SU-DHL-6 (cell line): ENCODE measurements around the gene ATP6V0B.

Experiments
- H2AFZ ChIP-seq: fragments of 200-600 bp; sonication (generic); 2 replicates; pipeline ENCODE4 v1.6.1; 2014; ENCODE audit warnings: low read depth, mild to moderate bottlenecking, moderate library complexity, mixed read lengths, antibody characterized with exemption, low read length; ENCODE audit not compliant: severe bottlenecking
- H3F3A ChIP-seq: fragments of 200-600 bp; shearing (Covaris generic); 2 replicates; pipeline ENCODE4 v1.6.0; 2016; ENCODE audit warnings: antibody characterized with exemption, mild to moderate bottlenecking; ENCODE audit not compliant: insufficient read depth
- H3K27ac ChIP-seq: fragments of 200-600 bp; sonication (generic); 2 replicates; pipeline ENCODE4 v1.5.1; 2016; ENCODE audit warnings: low read depth, mild to moderate bottlenecking, low read length, moderate library complexity, mixed read lengths
- H3K27me3 ChIP-seq: fragments of 200-600 bp; sonication (generic), shearing (Covaris generic); 2 replicates; pipeline ENCODE4 v1.6.0; 2014; ENCODE audit warnings: mild to moderate bottlenecking, low read length
- H3K36me3 ChIP-seq: fragments of 200-600 bp; sonication (generic); 2 replicates; pipeline ENCODE4 v1.6.1; 2014; ENCODE audit warnings: mild to moderate bottlenecking, low read length, mixed read lengths
- H3K4me2 ChIP-seq: fragments of 300-600, 200-600 bp; shearing (Covaris generic), sonication (generic); 2 replicates; pipeline ENCODE4 v1.6.0; 2014; ENCODE audit warnings: low read length, low read depth, mild to moderate bottlenecking; ENCODE audit not compliant: poor library complexity, severe bottlenecking
- H3K4me3 ChIP-seq: fragments of 200-600 bp; sonication (generic); 2 replicates; pipeline ENCODE4 v1.5.1; 2014; ENCODE audit warnings: antibody characterized with exemption, low read length, mild to moderate bottlenecking, mixed read lengths; ENCODE audit not compliant: insufficient read depth, poor library complexity, severe bottlenecking
- H3K79me2 ChIP-seq: fragments of 200-600 bp; sonication (generic); 2 replicates; pipeline ENCODE4 v1.6.1; 2014; ENCODE audit warnings: mild to moderate bottlenecking, low read length, moderate library complexity; ENCODE audit not compliant: insufficient read depth
- H3K9ac ChIP-seq: fragments of 200-600 bp; sonication (generic); 2 replicates; pipeline ENCODE4 v1.7.0; 2014; ENCODE audit warnings: mild to moderate bottlenecking, low read length
- H3K9me2 ChIP-seq: fragments of 200-600 bp; sonication (generic); replicated peaks from 2 replicates; pipeline ENCODE4 v1.6.1; 2014; ENCODE audit warnings: low read length; ENCODE audit not compliant: insufficient read depth
- H3K9me3 ChIP-seq: fragments of 200-600 bp; sonication (generic); 2 replicates; pipeline ENCODE4 v1.6.1; 2014; ENCODE audit warnings: low read length, mixed read lengths; ENCODE audit not compliant: insufficient read depth
- H4K20me1 ChIP-seq: fragments of 200-600 bp; sonication (generic); 2 replicates; pipeline ENCODE4 v1.6.1; 2014; ENCODE audit warnings: low read depth, mild to moderate bottlenecking, antibody characterized with exemption, low read length, moderate library complexity, mixed read lengths
- CTCF ChIP-seq: fragments of 200-600 bp; sonication (generic); IDR thresholded peaks from one replicate; pipeline ENCODE4 v1.5.1; 2017; ENCODE audit warnings: antibody characterized with exemption, mild to moderate bottlenecking, low read length, moderate library complexity; ENCODE audit not compliant: insufficient read depth, poor library complexity, severe bottlenecking
- EZH2phosphoT487 ChIP-seq: fragments of 200-600 bp; sonication (generic), shearing (Covaris generic); conservative IDR thresholded peaks from 2 replicates; pipeline ENCODE4 v1.6.1; 2018; ENCODE audit warnings: mild to moderate bottlenecking, antibody characterized with exemption, low read length, moderate library complexity, mixed read lengths

ATP6V0B gene

GRCh38 chr1:43938383-43938782 lies 36.4 kb upstream of the ATP6V0B start:
- H3K9me2 ChIP-seq = no peaks in the 10 kb centered on the region
- H3K9me3 ChIP-seq = no peaks in the 10 kb centered on the region
- H3K9ac ChIP-seq = no peak overlapping the region
- no peak overlapping the region for H3K4me2 ChIP-seq
- H4K20me1 ChIP-seq = no peaks in the 10 kb centered on the region
- H2AFZ ChIP-seq = no peak overlapping the region
- no peaks in the 10 kb centered on the region for H3K27me3 ChIP-seq
- H3K79me2 ChIP-seq = no peaks in the 10 kb centered on the region
- no peak overlapping the region for H3K4me3 ChIP-seq
- H3K36me3 ChIP-seq = no peaks in the 10 kb centered on the region
- H3F3A ChIP-seq = no peaks in the 10 kb centered on the region
- TF ChIP-seq EZH2phosphoT487 = no peak
- TF ChIP-seq CTCF = no peak
- H3K27ac ChIP-seq = no peak overlapping the region

GRCh38 chr1:43938892-43939587 lies 35.7 kb upstream of the ATP6V0B start:
- H3K27ac ChIP-seq = no peak overlapping the region
- H2AFZ ChIP-seq = no peak overlapping the region
- H3K27me3 ChIP-seq = no peaks in the 10 kb centered on the region
- TF ChIP-seq EZH2phosphoT487 (no peak), CTCF (no peak)
- H3K4me2 ChIP-seq = no peak overlapping the region
- no peaks in the 10 kb centered on the region for H3K9me2 ChIP-seq
- no peak overlapping the region for H3K9ac ChIP-seq
- no peaks in the 10 kb centered on the region for H3K36me3 ChIP-seq
- no peaks in the 10 kb centered on the region for H3K79me2 ChIP-seq
- H3K9me3 ChIP-seq = no peaks in the 10 kb centered on the region
- H4K20me1 ChIP-seq = no peaks in the 10 kb centered on the region
- H3K4me3 ChIP-seq = no peak overlapping the region
- H3F3A ChIP-seq = no peaks in the 10 kb centered on the region

GRCh38 chr1:43942411-43942810 lies 32.3 kb upstream of the ATP6V0B start:
- H3K9me3 ChIP-seq = no peaks in the 10 kb centered on the region
- no peaks in the 10 kb centered on the region for H3K27me3 ChIP-seq
- H4K20me1 ChIP-seq = no peaks in the 10 kb centered on the region
- no peak overlapping the region for H3K9ac ChIP-seq
- no peak overlapping the region for H3K27ac ChIP-seq
- H2AFZ ChIP-seq = no peak overlapping the region
- no peak overlapping the region for H3K4me2 ChIP-seq
- no peaks in the 10 kb centered on the region for H3K9me2 ChIP-seq
- H3K36me3 ChIP-seq = no peaks in the 10 kb centered on the region
- H3K79me2 ChIP-seq = peaks cover 20% of the 10 kb centered on the region; the same call in 1 of the 2 replicates
- TF ChIP-seq CTCF = no peak
- no peaks in the 10 kb centered on the region for H3F3A ChIP-seq
- H3K4me3 ChIP-seq = no peak overlapping the region
